Mesothelial cell of epicardium (in vitro differentiated cells): Measurements from ENCODE around the gene SERGEF. TPM values are rescaled to one million over a fixed set of nuclear protein-coding genes. Genes with fewer than 3 reads are reported as not detected.
"Not testable (repeated sequence)": the region's sequence is repeated elsewhere in the genome, so short reads cannot be mapped to it uniquely, and the experiment has no call there.

Source experiments
- DNase-seq, 2 experiments: peaks; one replicate each; pipeline ENCODE4 v3.0.0; 2021; ENCODE audit warnings: low spot score in 2 of 2; ENCODE audit not compliant: unreplicated experiment in 2 of 2
- H3K27ac Mint-ChIP-seq: 2 replicates; pipeline ENCODE4 v1.8.0; 2021; ENCODE audit warnings: mixed read lengths
- H3K27me3 Mint-ChIP-seq: 2 replicates; pipeline ENCODE4 v1.8.0; 2021; ENCODE audit warnings: low read depth, mixed read lengths
- H3K36me3 Mint-ChIP-seq: 2 replicates; pipeline ENCODE4 v1.8.0; 2021; ENCODE audit warnings: mixed read lengths
- H3K4me1 Mint-ChIP-seq: 2 replicates; pipeline ENCODE4 v1.8.0; 2021; ENCODE audit warnings: mixed read lengths
- H3K4me3 Mint-ChIP-seq: 2 replicates; pipeline ENCODE4 v1.8.0; 2021; ENCODE audit warnings: mild to moderate bottlenecking, moderate library complexity, mixed read lengths
- H3K9me3 Mint-ChIP-seq: 2 replicates; pipeline ENCODE4 v1.8.0; 2021; ENCODE audit warnings: mixed read lengths
- total RNA-seq: library from RNA; stranded (reverse); gene quantifications from 3 replicates; pipeline ENCODE4 v1.2.1, GENCODE V29; 2021
- TF ChIP-seq, protein P1 (sequence below): fragments of 200-600 bp; sonication (generic); IDR thresholded peaks from one replicate; pipeline ENCODE4 v1.5.0; 2021; ENCODE audit warnings: antibody characterized with exemption; ENCODE audit not compliant: unreplicated experiment

The SERGEF gene
- total RNA-seq, 1 donor from 2014 or later: 19.8 TPM

DNA sequence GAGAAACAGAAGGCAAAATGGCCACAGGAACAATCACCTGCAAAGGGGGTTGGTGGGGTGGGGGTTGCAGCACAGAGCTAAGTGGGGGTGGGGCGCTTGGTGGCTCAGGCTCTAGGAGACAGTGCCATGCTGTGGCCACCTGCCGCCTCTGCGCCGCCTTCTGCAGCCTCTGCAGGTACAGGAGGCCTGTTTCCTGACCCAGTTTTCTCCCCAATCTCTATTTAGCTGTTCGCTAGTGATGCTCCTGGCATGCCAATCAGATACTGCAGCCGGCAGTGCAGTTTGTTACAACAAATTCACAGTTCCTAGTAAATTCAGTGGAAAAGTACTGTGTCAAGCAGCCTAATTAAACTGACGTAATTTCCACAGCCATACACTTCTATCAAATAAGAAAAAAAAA is 106.4 kb downstream of the SERGEF start:
- no peaks in the 10 kb centered on the region for H3K36me3 Mint-ChIP-seq

DNA sequence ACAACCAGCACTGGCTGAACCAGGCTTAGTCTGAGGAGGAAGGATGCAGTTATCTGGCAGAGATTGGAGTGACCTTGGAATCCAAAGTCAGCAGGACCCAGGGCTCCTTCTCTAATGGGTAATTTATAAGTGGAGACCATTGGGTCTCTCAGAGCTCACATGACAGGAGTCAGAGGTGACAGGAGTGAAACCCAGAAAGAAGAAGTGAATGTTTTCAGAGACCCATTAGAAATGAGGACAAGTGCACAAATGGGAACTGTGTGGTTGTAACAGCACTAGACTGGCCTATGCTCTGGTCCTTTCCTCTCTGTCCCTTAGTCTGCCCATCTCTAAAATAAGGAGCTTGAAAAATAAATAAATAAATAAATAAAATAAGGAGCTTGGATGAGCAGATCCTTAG is 107.4 kb downstream of the SERGEF start:
- Mint-ChIP-seq H3K27ac (no peak overlapping the region), H3K4me3 (no peak overlapping the region), H3K4me1 (peaks cover 6% of the 10 kb centered on the region), H3K36me3 (no peaks in the 10 kb centered on the region), H3K27me3 (no peaks in the 10 kb centered on the region), H3K9me3 (no peaks in the 10 kb centered on the region)
- TF ChIP-seq, protein P1, sequence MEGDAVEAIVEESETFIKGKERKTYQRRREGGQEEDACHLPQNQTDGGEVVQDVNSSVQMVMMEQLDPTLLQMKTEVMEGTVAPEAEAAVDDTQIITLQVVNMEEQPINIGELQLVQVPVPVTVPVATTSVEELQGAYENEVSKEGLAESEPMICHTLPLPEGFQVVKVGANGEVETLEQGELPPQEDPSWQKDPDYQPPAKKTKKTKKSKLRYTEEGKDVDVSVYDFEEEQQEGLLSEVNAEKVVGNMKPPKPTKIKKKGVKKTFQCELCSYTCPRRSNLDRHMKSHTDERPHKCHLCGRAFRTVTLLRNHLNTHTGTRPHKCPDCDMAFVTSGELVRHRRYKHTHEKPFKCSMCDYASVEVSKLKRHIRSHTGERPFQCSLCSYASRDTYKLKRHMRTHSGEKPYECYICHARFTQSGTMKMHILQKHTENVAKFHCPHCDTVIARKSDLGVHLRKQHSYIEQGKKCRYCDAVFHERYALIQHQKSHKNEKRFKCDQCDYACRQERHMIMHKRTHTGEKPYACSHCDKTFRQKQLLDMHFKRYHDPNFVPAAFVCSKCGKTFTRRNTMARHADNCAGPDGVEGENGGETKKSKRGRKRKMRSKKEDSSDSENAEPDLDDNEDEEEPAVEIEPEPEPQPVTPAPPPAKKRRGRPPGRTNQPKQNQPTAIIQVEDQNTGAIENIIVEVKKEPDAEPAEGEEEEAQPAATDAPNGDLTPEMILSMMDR: no peak
- DNase-seq: no peak

More for the DNA sequence above, 106.4 kb downstream of the SERGEF start:
- no peak overlapping the region for H3K4me3 Mint-ChIP-seq
- DNase-seq: no peak
- no peaks in the 10 kb centered on the region for H3K27me3 Mint-ChIP-seq
- TF ChIP-seq, protein P1: no peak
- peaks cover 6% of the 10 kb centered on the region for H3K4me1 Mint-ChIP-seq
- no peak overlapping the region for H3K27ac Mint-ChIP-seq
- no peaks in the 10 kb centered on the region for H3K9me3 Mint-ChIP-seq

DNA sequence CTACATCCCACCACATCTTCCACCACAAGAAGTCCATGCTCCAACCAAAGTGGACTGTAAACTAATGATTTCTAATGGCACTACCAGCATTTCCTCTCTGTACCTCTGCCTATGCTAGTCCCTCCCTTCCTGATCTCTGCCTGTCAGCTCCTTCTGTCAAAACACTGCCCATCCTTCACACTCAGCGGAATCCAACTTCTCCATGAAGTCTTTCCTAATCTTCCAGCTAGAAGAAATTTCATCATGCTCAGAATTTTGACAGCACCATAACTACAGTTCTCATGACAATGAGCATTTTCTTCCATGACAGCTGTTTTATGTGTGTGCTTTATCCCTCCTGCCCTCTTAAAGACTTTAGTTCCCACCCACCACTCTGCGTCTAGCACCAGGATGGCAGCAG is 111.4 kb downstream of the SERGEF start:
- no peaks in the 10 kb centered on the region for H3K27me3 Mint-ChIP-seq
- no peaks in the 10 kb centered on the region for H3K36me3 Mint-ChIP-seq
- H3K4me3 Mint-ChIP-seq: no peak overlapping the region
- no peak overlapping the region for H3K27ac Mint-ChIP-seq
- no peaks in the 10 kb centered on the region for H3K9me3 Mint-ChIP-seq
- TF ChIP-seq, protein P1: no peak
- DNase-seq: no peak
- peaks cover 6% of the 10 kb centered on the region for H3K4me1 Mint-ChIP-seq

DNA sequence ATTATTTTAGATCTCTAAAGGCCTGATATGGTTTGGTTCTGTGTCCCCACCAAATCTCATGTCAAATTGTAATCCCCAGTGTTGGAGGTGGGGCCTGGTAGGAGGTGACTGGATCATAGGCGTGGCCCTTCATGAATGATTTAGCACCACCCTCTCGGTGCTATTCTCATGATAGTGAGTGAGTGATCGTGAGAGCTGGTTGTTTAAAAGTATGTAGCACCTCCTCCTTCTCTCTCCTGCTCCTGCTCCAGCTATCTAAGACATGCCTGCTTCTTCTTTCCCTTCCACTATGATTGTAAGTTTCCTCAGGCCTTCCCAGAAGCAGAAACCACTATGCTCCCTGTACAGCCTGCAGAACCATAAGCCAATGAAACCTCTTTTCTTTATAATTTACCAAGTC is 114.1 kb downstream of the SERGEF start:
- Mint-ChIP-seq H3K27ac (no peak overlapping the region), H3K9me3 (no peaks in the 10 kb centered on the region), H3K36me3 (no peaks in the 10 kb centered on the region), H3K4me3 (no peak overlapping the region), H3K27me3 (no peaks in the 10 kb centered on the region), H3K4me1 (peaks cover 12% of the 10 kb centered on the region)
- DNase-seq: no peak
- TF ChIP-seq, protein P1: no peak

DNA sequence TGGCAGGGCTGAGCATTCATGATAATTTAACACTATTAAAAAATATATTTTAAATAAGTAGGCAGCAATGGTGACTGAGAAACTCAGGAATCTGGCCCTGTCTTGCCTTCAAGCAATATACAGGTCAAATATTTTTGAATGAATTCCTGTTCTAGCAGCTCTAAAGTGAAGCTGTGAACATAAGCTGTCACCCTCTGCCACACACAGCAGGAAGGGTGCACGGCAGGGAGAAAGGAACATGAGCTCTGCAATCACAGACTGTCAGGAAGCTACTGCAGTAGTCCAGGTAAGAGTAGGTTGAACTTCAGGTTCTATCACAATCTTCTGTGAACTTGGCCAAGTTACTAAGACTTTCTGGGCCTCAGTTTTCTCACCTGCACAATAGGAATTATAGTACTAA is 114.8 kb downstream of the SERGEF start:
- no peak for DNase-seq
- Mint-ChIP-seq H3K4me1 (peaks cover 7% of the 10 kb centered on the region), H3K9me3 (no peaks in the 10 kb centered on the region), H3K27me3 (no peaks in the 10 kb centered on the region), H3K27ac (no peak overlapping the region), H3K4me3 (no peak overlapping the region), H3K36me3 (no peaks in the 10 kb centered on the region)
- TF ChIP-seq, protein P1: no peak

DNA sequence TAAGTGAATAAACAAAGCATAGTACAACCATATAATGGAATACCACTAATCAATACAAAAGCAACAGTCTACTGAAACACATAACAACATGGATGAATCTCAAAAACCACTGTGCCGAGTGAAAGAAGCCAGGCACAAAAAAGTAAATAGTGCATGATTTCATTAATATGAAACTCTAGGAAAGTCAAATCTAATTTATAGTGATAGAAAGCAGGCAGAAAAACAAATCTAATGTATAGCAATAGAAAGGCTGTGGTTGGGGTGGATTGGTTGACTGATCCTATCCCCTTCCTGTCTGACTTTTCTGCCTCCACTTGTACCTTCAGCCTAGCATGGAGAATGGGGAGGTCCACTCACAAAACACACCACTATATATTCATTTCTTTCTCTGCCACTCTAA is 115.4 kb downstream of the SERGEF start:
- Mint-ChIP-seq H3K9me3 (no peaks in the 10 kb centered on the region), H3K4me3 (no peak overlapping the region), H3K4me1 (peaks cover 5% of the 10 kb centered on the region), H3K27me3 (no peaks in the 10 kb centered on the region), H3K27ac (no peak overlapping the region), H3K36me3 (no peaks in the 10 kb centered on the region)
- DNase-seq: no peak
- TF ChIP-seq, protein P1: no peak

DNA sequence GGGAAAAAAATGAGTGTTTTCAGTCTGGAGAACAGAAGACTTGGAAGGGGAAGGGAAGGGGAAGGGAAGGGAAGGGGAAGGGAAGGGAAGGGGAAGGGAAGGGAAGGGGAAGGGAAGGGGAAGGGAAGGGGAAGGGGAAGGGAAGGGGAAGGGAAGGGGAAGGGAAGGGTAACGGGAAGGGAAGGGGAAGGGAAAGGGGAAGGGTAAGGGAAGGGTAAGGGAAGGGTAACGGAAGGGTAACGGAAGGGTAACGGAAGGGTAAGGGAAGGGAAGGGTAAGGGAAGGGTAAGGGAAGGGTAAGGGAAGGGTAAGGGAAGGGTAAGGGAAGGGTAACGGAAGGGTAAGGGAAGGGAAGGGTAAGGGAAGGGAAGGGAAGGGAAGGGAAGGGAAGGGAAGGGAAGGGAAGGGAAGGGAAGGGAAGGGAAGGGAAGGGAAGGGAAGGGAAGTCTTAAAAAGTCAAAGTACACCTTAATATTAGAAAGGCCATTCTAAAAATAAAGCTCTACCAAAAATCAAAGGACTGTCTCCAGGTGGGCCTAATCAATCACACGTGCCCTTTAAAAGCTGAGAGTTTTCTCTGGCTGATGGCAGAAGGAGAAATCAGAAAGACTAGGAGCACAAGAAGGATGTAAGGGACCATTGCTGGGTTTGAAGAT is 116.2 kb downstream of the SERGEF start:
- H3K27me3 Mint-ChIP-seq, H3K4me3 Mint-ChIP-seq, H3K27ac Mint-ChIP-seq, DNase-seq, H3K4me1 Mint-ChIP-seq, H3K9me3 Mint-ChIP-seq, H3K36me3 Mint-ChIP-seq: not testable (repeated sequence)
